ENCODE measurements around the gene TTC33.

Gene TTC33

DNA sequence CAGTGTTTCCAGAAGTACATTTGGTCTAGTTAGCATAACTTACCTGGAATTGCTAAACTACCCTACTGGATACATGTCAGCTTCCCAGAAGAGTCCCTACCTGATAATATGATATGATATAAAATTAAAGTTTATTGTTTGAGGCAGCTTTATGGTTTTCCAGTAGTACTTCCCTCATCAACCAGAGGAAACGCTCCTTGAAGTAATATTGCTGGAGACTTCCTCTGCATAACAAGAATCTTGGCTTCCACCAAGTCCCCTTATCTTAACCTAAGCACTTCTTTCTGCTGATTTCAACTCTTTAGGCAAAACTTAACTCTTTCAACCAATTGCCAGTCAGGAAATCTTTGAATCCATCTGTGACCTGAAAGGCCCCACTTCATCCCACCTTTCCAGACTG, 290.3 kb downstream of the TTC33 start:
- H3F3A ChIP-seq (ENCODE audit: low read depth) = no peaks in the 10 kb centered on the region
- no peaks in the 10 kb centered on the region for H3K9me2 ChIP-seq (replicated peaks; ENCODE audit: low read depth, low read length)
- H3K4me1 ChIP-seq (ENCODE audit: insufficient read depth, low read length, poor library complexity, severe bottlenecking) = no peaks in the 10 kb centered on the region
- no peak overlapping the region for H3K4me2 ChIP-seq (ENCODE audit: low read depth, low read length, poor library complexity, severe bottlenecking)
- no peak overlapping the region for H2AFZ ChIP-seq (ENCODE audit: low read length)
- H4K20me1 ChIP-seq (ENCODE audit: insufficient read depth, low read length, poor library complexity, severe bottlenecking) = no peaks in the 10 kb centered on the region
- no peaks in the 10 kb centered on the region for H3K79me2 ChIP-seq (ENCODE audit: insufficient read depth, low read length)
- H3K9ac ChIP-seq (ENCODE audit: low read depth, low read length, poor library complexity, severe bottlenecking) = no peak overlapping the region
- no peaks in the 10 kb centered on the region for H3K27me3 ChIP-seq (ENCODE audit: insufficient read depth, low read length, poor library complexity, severe bottlenecking)
- 0 out of 2 replicates have a peak, but pooled peaks cover 1% of the 10 kb centered on the region for H3K9me3 ChIP-seq (ENCODE audit: insufficient read depth, low read depth, low read length)
- no peak overlapping the region for H3K4me3 ChIP-seq (ENCODE audit: low read length, poor library complexity, severe bottlenecking)
- TF ChIP-seq EZH2phosphoT487 (IDR thresholded peaks at IDR 0.05; ENCODE audit: borderline replicate concordance) = no peak
- no peak for TF ChIP-seq CTCF (conservative IDR thresholded peaks at IDR 0.05; ENCODE audit: low read length)
- H3K36me3 ChIP-seq (ENCODE audit: insufficient read depth, low read length) = no peaks in the 10 kb centered on the region

- Histone ChIP-seq H3K36me3 (ENCODE audit: insufficient read depth, low read length) (no peaks in the 10 kb centered on the region), H3K4me2 (ENCODE audit: low read depth, low read length, poor library complexity, severe bottlenecking) (no peak overlapping the region), H3F3A (ENCODE audit: low read depth) (no peaks in the 10 kb centered on the region), H2AFZ (ENCODE audit: low read length) (no peak overlapping the region), H4K20me1 (ENCODE audit: insufficient read depth, low read length, poor library complexity, severe bottlenecking) (no peaks in the 10 kb centered on the region), H3K9me2 (replicated peaks; ENCODE audit: low read depth, low read length) (no peaks in the 10 kb centered on the region), H3K9ac (ENCODE audit: low read depth, low read length, poor library complexity, severe bottlenecking) (no peak overlapping the region), H3K9me3 (ENCODE audit: insufficient read depth, low read depth, low read length) (0 out of 2 replicates have a peak, but pooled peaks cover 4% of the 10 kb centered on the region), H3K27me3 (ENCODE audit: insufficient read depth, low read length, poor library complexity, severe bottlenecking) (no peaks in the 10 kb centered on the region), H3K4me1 (ENCODE audit: insufficient read depth, low read length, poor library complexity, severe bottlenecking) (no peaks in the 10 kb centered on the region), H3K79me2 (ENCODE audit: insufficient read depth, low read length) (no peaks in the 10 kb centered on the region), H3K4me3 (ENCODE audit: low read length, poor library complexity, severe bottlenecking) (no peak overlapping the region)
- TF ChIP-seq CTCF (conservative IDR thresholded peaks at IDR 0.05; ENCODE audit: low read length) (no peak), EZH2phosphoT487 (IDR thresholded peaks at IDR 0.05; ENCODE audit: borderline replicate concordance) (no peak)
These were observed 291.2 kb downstream of the TTC33 start for GRCh38 chr5:40464511-40464910.
